Progenitor cell of endocrine pancreas (in vitro differentiated cells): Measurements from ENCODE around the gene HOXA11. TPM values are rescaled to one million over a fixed set of nuclear protein-coding genes. Genes with fewer than 3 reads are reported as not detected.
A peak's percentile ranks its signal among the peaks of the same experiment; 100 is the strongest.

ENCODE experiments used
- DNase-seq: peaks from one replicate; pipeline ENCODE4 v3.0.0; 2021; ENCODE audit warnings: low spot score; ENCODE audit not compliant: unreplicated experiment
- H3K27ac Mint-ChIP-seq: 2 replicates; pipeline ENCODE4 v1.8.0; 2021; ENCODE audit warnings: mild to moderate bottlenecking, moderate library complexity, mixed read lengths
- H3K27me3 Mint-ChIP-seq: 2 replicates; pipeline ENCODE4 v1.8.0; 2021; ENCODE audit warnings: mixed read lengths
- H3K36me3 Mint-ChIP-seq: 2 replicates; pipeline ENCODE4 v1.8.0; 2022; ENCODE audit warnings: mixed read lengths; ENCODE audit not compliant: insufficient read depth
- H3K4me1 Mint-ChIP-seq: 2 replicates; pipeline ENCODE4 v1.8.0; 2021; ENCODE audit warnings: low read depth, mixed read lengths
- H3K4me3 Mint-ChIP-seq: 2 replicates; pipeline ENCODE4 v1.8.0; 2021; ENCODE audit warnings: low read depth, mild to moderate bottlenecking, moderate library complexity, mixed read lengths
- H3K9me3 Mint-ChIP-seq: 2 replicates; pipeline ENCODE4 v1.8.0; 2021; ENCODE audit warnings: low read depth, mixed read lengths
- total RNA-seq: library from RNA; stranded (reverse); gene quantifications from 2 replicates; pipeline ENCODE4 v1.2.1, GENCODE V29; 2021
- TF ChIP-seq, protein P1 (sequence below): fragments of 200-600 bp; sonication (generic); IDR thresholded peaks from one replicate; pipeline ENCODE4 v1.5.0; 2021; ENCODE audit warnings: antibody characterized with exemption, mild to moderate bottlenecking; ENCODE audit not compliant: unreplicated experiment

HOXA11 gene
- total RNA-seq, 1 donor from 2014 or later = not detected

GRCh38 chr7:27198138-27198841 is 13.3 kb upstream of the HOXA11 start:
- TF ChIP-seq, protein P1, sequence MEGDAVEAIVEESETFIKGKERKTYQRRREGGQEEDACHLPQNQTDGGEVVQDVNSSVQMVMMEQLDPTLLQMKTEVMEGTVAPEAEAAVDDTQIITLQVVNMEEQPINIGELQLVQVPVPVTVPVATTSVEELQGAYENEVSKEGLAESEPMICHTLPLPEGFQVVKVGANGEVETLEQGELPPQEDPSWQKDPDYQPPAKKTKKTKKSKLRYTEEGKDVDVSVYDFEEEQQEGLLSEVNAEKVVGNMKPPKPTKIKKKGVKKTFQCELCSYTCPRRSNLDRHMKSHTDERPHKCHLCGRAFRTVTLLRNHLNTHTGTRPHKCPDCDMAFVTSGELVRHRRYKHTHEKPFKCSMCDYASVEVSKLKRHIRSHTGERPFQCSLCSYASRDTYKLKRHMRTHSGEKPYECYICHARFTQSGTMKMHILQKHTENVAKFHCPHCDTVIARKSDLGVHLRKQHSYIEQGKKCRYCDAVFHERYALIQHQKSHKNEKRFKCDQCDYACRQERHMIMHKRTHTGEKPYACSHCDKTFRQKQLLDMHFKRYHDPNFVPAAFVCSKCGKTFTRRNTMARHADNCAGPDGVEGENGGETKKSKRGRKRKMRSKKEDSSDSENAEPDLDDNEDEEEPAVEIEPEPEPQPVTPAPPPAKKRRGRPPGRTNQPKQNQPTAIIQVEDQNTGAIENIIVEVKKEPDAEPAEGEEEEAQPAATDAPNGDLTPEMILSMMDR = no peak
- no peak overlapping the region for H3K27ac Mint-ChIP-seq
- no peaks in the 10 kb centered on the region for H3K9me3 Mint-ChIP-seq
- peaks cover 93% of the 10 kb centered on the region for H3K27me3 Mint-ChIP-seq
- no peaks in the 10 kb centered on the region for H3K36me3 Mint-ChIP-seq
- peaks cover 4% of the 10 kb centered on the region for H3K4me1 Mint-ChIP-seq
- H3K4me3 Mint-ChIP-seq = no peak overlapping the region
- DNase-seq = no peak

DNA sequence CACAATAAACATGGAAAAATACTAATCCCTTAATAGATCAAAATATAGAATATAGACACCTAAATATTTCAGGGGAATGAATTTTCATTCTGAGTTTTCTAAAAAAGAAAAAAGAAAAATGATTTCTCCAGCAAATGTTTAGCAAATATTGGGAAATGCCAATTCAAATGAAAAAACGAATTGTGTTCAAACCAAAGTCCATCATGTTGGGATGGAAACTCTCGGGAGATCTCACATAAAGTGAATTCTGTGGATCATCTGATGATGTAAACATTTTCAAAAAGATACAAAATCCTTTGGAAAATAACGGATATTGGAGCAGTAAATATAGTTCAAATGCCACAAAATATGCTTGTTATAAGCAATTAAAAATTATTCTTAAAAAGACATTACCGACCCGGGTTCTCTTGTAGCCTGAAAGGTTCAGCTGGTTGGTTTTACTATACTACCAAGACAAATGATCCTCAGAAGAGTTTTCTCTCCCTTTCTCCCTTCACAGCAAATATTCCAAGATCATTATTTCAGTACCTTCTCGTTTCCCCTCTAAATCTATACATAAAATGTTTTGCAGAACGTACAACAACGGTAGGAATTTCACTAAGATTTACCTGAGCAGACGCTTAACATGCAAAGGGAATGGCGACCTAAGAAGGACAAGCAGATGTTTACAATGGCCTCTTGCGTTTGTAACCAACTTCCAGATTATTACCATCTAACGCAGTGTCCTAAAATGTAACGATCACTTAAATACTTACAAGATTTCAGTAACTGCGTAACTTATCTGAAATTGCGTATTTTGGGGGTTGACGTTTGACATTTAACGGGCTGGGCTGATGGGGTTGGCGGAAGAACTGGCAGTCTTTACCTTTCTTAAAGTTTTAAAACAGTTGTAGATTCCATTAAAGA is 12.4 kb upstream of the HOXA11 start:
- H3K4me1 Mint-ChIP-seq = peaks cover 4% of the 10 kb centered on the region
- no peak overlapping the region for H3K27ac Mint-ChIP-seq
- no peak overlapping the region for H3K4me3 Mint-ChIP-seq
- H3K27me3 Mint-ChIP-seq = peaks cover 90% of the 10 kb centered on the region
- H3K36me3 Mint-ChIP-seq = no peaks in the 10 kb centered on the region
- H3K9me3 Mint-ChIP-seq = no peaks in the 10 kb centered on the region
- no peak for DNase-seq
- TF ChIP-seq, protein P1 = no peak

- H3K36me3 Mint-ChIP-seq = no peaks in the 10 kb centered on the region
- no peak overlapping the region for H3K27ac Mint-ChIP-seq
- H3K4me1 Mint-ChIP-seq = peaks cover 4% of the 10 kb centered on the region
- no peaks in the 10 kb centered on the region for H3K9me3 Mint-ChIP-seq
- H3K27me3 Mint-ChIP-seq = peaks cover 90% of the 10 kb centered on the region
- TF ChIP-seq, protein P1 = peak; percentile 93
- no peak overlapping the region for H3K4me3 Mint-ChIP-seq
- peak; percentile 80 for DNase-seq
Observed at GRCh38 chr7:27196287-27196767, 11.3 kb upstream of the HOXA11 start.

GRCh38 chr7:27194686-27195379 is 9.8 kb upstream of the HOXA11 start:
- TF ChIP-seq, protein P1 = no peak
- Mint-ChIP-seq H3K4me1 (no peaks in the 10 kb centered on the region), H3K27ac (no peak overlapping the region), H3K27me3 (peaks cover 92% of the 10 kb centered on the region), H3K4me3 (no peak overlapping the region), H3K9me3 (no peaks in the 10 kb centered on the region), H3K36me3 (no peaks in the 10 kb centered on the region)
- DNase-seq = no peak

DNA sequence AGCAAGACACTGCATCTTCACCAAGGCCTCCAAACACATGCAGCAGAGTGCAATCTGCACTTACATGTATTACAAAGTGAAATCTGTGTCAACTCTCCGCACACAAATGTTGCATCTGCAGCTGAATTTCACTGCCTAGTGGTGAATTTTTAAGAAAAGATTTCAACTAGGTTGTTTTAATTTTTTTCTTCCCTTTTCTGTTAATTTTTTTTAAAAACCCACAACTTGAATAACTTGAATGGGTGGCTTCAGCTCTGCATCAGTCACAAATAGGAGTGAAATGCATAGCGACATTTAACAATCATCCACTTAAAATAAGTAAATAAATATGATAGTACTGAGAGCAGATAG is 8.9 kb upstream of the HOXA11 start:
- no peaks in the 10 kb centered on the region for H3K9me3 Mint-ChIP-seq
- TF ChIP-seq, protein P1 = no peak
- no peaks in the 10 kb centered on the region for H3K4me1 Mint-ChIP-seq
- no peak overlapping the region for H3K27ac Mint-ChIP-seq
- no peak for DNase-seq
- H3K36me3 Mint-ChIP-seq = no peaks in the 10 kb centered on the region
- H3K4me3 Mint-ChIP-seq = no peak overlapping the region
- H3K27me3 Mint-ChIP-seq = peaks cover 96% of the 10 kb centered on the region
